ENCODE results near the gene KCND2.
"Not testable (repeated sequence)": the region's sequence is repeated elsewhere in the genome, so short reads cannot be mapped to it uniquely, and the experiment has no call there.

KCND2 gene

GRCh38 chr7:120502825-120503224, 229.8 kb downstream of the KCND2 start:
- DNase-seq: no peak

- DNase-seq: no peak
Measured at GRCh38 chr7:120504386-120504785, 231.4 kb downstream of the KCND2 start.

GRCh38 chr7:120505770-120506169, 232.8 kb downstream of the KCND2 start:
- DNase-seq: no peak

GRCh38 chr7:120512701-120513100, 239.7 kb downstream of the KCND2 start:
- no peak for DNase-seq

- no peak for DNase-seq
Measured at GRCh38 chr7:120519224-120519623, 246.2 kb downstream of the KCND2 start.

GRCh38 chr7:120521761-120522737, 249.1 kb downstream of the KCND2 start:
- no peak for DNase-seq

GRCh38 chr7:120523985-120524384, 251.0 kb downstream of the KCND2 start:
- DNase-seq: no peak

- DNase-seq: no peak
Measured at GRCh38 chr7:120526902-120527509, 254.0 kb downstream of the KCND2 start.

GRCh38 chr7:120529736-120530135, 256.8 kb downstream of the KCND2 start:
- DNase-seq: no peak

- no peak for DNase-seq
Measured at GRCh38 chr7:120538335-120538734, 265.4 kb downstream of the KCND2 start.

GRCh38 chr7:120539321-120539720, 266.3 kb downstream of the KCND2 start:
- DNase-seq: no peak

GRCh38 chr7:120547605-120548004, 274.6 kb downstream of the KCND2 start:
- no peak for DNase-seq

- peak; percentile 54 for DNase-seq
Measured at GRCh38 chr7:120550494-120551048, 277.6 kb downstream of the KCND2 start.

GRCh38 chr7:120553491-120553890, 280.5 kb downstream of the KCND2 start:
- DNase-seq: no peak

- DNase-seq: peak; percentile 54
Measured at GRCh38 chr7:120554960-120555571, 282.1 kb downstream of the KCND2 start.

- no peak for DNase-seq
Measured at GRCh38 chr7:120564145-120564544, 291.2 kb downstream of the KCND2 start.

GRCh38 chr7:120567204-120567603, 294.2 kb downstream of the KCND2 start:
- DNase-seq: no peak

GRCh38 chr7:120578657-120579056, 305.7 kb downstream of the KCND2 start:
- not testable (repeated sequence) for DNase-seq

GRCh38 chr7:120582916-120583315, 309.9 kb downstream of the KCND2 start:
- peak; percentile 11 for DNase-seq

- DNase-seq: peak; percentile 99
Measured at GRCh38 chr7:120583899-120584586, 311.1 kb downstream of the KCND2 start.

GRCh38 chr7:120586571-120586970, 313.6 kb downstream of the KCND2 start:
- DNase-seq: no peak

GRCh38 chr7:120587243-120587642, 314.3 kb downstream of the KCND2 start:
- no peak for DNase-seq

- DNase-seq: no peak
Measured at GRCh38 chr7:120588416-120588815, 315.4 kb downstream of the KCND2 start.

Measured in fibroblast of skin of right biceps (primary cell).